C1 segment of cervical spinal cord (tissue), 14 donors: ENCODE data around the gene PDE6C.

Experiments used
- DNase-seq, 14 donors: peaks; one replicate each; lab custom pipeline; 2025; lab: John Stamatoyannopoulos, UW

Gene PDE6C

DNA sequence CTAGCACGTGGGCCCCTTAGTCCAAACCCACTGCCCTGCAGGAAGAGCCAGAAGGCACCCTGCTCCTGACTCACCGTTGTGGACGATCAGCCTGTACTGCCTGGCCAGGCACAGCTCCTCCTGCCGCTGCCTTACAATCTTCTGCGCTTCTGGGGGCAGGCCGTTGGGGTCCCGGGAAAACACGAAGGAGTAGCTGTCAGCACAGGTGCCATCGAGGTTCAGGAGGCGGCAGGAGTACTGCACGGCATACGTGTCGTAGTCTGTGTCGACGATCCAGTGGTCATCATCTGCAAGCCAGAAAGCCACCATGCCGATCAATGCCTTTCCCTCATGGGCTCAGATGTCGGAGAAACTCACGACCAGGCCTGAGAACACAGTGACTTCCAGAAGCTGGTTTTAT, 18.6 kb upstream of the PDE6C start:
- no peak for DNase-seq

DNA sequence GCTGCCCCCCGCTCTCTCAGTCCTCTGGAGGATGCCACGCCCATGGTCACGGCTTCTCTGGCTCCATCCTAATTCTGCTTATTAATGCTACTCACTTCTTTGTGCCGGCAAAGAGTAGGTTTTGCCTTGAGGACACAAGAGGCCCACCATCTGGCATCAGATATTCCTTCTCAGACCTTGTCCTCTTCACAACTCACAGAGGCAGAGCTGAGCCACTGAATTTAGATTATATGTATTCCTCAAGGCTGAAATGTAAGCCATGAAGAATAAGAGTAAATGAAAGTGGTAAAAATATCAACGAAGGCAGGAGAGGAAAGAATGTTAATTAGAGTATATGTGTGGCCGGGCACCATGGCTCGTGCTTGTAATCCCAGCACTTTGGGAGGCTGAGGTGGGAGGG, 17.8 kb upstream of the PDE6C start:
- no peak for DNase-seq

DNA sequence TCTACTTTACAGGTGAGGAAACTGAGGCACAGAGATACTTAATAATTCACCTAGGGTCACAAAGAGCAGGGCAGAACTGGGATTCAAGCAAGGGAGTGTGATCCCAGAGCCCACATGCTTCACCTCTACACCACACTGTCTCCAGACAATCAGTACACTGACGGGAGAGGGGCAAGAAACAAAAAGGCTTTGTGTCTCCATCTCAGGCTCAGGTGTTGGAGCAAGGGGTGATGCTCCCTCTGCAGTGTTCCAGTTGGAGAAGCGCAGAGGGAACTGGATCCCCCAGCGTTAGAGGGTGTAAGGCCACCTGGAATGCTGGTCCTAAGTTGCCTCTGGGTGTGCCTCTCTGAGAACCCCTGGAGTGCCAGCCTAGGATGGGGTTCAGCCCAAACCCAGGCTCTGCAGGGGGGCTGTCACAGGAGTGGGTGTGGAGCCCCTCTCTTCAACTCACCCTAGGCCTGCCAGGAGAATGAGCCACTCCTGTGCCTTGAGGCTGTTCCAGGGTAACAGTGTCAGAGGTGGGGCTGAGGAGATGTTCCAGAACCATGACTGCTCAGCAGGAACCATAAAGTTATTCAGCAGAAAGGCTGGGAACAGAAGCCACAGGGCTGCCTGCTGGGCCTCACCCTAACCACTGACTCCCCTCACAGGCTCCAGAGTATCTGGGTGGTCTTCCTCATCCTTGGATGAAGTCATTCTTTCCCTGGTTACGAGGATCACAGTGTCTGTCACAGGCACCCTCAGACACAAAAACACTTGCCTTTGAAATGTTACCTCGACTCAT, 16.8 kb upstream of the PDE6C start:
- no peak for DNase-seq

DNA sequence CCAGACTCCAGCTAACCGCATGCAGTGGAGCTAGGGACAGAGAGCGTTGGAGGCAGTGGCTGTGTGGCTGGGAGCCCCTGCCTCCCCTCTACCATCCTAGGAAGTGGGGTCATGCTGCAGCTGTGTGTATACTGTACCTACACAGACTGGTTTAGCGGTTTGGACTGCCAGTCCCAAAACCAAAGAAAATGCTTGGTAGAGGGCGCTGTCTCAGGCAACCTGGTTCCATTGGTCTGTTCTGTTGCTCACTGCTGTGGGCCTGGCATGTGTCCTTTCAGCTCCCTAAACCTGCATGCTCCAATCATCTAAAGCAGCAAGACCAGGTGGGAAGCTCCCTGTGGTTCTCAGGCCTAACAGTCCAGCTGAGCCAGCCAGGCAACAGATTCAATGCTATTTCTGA, 15.8 kb upstream of the PDE6C start:
- DNase-seq = no peak

DNA sequence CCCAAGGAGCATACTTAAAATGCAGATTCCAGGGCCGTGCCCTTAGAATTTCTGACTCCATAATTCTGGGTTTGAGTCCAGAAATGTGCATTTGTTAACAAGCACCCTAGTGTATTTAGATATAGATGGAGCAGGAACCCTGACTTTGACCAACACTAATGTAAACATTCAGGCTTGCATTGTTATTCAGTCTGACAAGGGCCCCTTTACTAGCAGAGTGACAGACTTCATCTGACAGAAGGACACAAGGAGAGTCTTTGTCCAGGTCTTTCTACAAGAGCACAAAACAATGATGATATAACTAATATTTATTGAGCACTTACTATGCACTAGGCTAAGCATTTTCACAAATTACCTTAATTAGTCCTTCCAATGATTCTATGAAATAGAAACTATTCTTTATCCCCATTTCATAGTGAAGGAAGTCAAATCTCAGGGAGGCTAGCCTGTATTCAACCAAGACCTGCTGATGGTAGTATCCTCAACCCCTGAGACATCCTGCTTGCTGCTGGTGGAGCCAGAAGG, 15.2 kb upstream of the PDE6C start:
- DNase-seq = no peak

DNA sequence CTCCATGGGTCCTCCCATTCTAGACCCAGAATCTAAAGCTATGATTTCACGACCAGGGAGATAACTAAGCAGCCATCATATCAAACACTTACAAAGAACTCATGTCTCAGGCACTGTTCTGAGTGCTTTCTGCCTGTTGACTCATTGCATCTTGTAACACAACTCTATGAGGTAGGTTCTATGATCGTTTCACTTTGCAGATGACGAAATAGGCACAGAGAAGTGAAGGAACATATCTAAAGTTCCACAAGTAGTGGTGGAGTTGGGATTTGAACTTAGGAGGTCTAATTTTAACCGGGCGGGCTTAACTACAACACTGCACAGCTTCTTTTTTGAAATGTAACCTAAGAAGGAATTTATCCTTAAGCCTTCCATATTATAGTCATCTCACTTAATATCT, 14.2 kb upstream of the PDE6C start:
- no peak for DNase-seq

DNA sequence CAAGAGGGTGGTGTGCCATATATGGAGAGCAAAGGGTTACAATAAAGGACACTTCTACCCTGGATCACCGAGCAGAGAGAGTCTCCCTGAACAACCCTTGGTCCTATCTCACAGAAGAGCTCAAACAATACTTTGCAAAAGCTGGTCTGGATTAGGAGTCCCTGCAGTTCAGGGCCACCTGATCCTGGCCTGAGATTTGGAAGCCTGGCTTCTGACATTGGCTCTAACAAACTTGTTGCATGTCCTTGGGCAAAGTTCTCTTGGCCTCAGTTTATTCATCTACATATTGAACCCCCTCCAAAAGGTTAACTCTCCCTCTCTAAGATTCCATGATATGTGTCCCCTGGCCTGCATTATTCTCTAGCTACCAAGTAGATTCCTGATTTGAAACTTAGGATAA, 13.0 kb upstream of the PDE6C start:
- no peak for DNase-seq

DNA sequence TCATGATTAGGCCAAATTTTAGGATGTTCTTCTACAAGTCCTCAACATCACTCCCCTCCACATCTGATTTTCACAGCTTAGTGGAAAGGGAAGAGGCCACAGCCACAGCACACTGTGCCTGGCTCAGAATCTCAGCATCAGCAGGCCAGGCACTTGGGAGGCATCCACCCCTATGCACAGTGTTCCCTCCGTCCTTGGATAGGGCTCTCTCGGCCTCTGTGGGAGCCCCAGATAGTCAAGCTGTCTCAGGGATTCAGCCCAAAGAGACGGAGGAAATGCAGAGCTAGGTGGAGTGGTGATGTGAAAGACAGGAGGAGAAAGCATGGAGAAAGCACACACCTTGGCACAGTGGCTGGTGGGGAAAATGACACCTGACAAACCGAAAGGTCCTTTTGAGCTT, 12.6 kb upstream of the PDE6C start:
- DNase-seq = no peak

DNA sequence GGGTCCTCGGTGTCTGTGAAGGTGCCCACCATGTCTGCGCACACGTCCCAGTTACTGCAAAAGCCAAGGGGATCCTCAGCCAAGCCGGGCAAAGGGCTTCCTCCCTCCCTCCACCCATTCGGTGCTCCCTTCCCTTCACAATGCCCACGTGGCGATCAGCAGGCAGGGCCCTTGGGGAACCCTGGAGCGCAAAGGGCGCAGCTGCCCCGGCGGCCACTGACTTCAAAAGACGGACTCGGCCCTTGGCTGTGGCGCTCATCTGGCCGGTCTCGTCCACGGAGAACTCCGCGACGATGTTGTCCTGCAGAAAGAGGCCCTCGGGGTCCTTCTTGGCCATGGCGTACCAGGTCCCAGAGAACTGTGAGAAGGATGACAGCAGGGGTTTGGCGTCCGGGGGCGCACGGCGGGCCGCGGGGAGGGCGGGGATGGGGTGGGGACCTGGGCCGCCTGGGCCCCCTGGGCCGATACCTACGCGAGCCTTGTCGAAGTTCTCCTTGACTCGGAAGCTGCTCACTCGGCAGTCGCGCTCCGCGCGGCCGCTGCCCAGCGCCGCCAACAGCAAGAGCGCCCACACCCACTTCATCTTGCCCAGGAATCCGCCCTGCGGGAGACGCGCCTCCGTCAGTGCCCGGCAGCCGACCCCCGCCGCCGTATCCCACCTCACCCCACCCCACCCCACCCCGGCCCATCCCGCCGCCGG, 11.7 kb upstream of the PDE6C start:
- no peak for DNase-seq

DNA sequence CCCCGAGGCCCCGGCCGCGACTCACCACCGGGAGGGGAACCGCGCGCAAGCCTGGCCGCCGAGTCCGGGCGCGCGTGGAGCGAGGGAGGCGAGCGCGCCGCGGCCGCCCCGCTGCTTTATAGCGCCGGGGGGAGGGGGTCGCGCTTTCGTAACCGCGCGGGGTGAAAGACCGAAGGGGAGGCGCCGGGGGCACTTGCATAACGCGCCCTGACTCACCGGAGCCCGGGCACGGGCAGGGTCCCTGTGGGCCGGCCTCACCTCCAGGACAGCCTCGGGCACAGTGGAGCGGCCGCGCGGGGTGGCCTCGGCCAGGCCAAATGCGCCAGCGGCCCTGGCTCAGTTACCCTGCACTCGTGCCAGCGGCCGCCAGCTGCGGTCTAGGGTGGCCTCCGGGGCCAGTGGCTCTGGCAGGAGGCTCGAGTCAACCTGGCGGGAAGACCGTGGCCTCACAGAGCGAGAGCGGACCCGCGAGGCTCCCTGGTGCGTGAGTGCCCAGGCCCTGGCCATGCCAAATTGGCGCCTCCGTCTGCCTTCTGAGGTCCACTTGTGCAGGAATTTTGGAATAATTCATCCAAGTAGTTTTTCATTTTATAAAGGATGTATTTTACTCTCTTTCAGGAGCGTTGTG, 11.1 kb upstream of the PDE6C start, which contains the start of gene RBP4:
Gene RBP4, minus strand, starts transcription at position 90 of the 628 bp plus-strand sequence. CDS start 207 bp downstream, outside the sequence.
- DNase-seq = no peak

DNA sequence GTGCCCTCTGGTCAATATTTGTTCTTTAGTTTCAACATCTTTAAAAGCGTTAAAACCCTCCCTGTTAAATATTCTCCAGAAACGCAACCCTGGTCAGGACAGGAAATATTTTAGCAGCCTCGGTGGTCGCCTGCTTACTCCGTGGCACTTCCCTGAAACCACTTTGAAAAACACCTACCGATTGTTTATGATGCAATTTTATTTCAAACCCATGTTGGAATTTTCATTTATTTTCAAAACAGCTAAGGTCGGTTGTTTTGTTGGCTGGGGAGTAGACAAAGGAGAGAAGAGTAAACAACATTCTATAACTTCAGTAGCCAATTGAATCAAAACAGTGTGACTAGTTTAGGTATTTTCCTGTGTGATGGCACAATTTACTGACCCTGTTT, 10.6 kb upstream of the PDE6C start:
- no peak for DNase-seq

DNA sequence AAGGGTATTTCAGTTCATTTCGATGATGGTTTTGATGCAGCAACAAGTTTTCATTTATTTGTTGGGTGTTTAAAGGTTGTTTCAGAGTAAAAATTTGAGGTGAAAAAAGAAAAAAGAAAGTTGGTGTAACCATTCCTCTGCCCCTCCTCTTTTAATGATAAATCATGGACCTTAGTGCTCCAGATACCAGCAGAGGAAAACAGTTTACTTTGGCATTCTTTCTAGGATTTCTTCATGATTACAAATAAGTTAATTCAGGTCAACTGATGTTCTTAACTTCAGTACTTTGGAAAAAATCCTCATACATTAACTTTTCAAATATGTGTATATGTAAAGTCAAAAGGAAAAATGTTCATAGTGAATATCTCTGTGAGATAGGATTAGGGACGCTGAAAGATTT, 9.3 kb upstream of the PDE6C start:
- DNase-seq = no peak

DNA sequence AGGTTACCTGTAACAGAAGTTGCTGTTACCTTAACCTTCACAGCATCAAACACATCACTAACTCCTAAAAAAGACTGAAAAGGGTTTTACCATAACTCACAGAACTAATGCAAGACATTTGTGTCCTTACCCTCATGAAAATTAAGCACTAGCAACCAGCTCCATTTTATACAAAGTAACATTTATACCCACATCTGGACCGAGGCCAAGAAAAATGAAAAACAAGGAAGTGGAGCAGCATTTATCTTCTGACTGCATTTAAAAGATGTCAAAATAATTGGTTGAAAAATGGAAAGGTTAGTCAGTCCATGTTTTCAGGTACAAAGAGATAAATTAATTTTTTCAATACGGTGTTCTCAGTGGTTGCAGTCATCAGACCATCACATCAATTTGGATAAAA, 8.2 kb upstream of the PDE6C start:
- no peak for DNase-seq

DNA sequence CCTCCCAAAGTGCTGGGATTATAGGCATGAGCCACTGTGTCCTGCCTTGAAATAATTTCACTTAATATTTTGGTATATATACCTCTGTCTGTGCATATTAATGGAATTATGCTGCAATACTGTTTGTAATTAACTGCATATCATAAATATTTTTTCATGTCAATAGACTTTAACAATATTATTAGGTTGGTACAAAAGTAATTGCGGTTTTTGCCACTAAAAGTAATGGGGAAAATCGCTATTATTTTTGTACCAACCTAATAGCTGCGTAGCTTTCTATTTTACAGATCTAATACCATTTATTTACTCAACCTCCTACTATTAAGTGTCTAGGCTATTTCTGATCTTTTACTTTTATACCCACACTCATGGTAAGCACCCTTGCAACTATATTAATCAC, 3.9 kb upstream of the PDE6C start:
- no peak for DNase-seq

DNA sequence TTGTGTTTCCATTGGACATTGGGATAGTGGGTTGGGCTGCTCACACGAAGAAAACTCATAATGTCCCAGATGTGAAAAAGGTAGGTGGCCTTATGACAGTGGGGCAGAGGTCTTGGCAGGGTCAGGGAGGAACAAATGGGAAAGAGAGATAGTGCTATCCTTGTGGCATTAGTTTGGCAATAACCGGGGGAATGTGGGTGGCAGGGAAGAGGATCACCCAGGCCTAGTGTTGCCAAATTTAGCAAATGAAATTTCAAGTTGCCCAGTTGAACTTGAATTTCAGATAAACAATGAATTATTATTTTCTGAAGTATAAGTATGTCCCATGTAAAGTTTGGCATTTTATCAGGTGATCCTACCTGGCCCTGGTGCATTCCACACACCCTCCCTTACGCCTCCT, 789 bp downstream of the PDE6C start:
- DNase-seq = no peak

DNA sequence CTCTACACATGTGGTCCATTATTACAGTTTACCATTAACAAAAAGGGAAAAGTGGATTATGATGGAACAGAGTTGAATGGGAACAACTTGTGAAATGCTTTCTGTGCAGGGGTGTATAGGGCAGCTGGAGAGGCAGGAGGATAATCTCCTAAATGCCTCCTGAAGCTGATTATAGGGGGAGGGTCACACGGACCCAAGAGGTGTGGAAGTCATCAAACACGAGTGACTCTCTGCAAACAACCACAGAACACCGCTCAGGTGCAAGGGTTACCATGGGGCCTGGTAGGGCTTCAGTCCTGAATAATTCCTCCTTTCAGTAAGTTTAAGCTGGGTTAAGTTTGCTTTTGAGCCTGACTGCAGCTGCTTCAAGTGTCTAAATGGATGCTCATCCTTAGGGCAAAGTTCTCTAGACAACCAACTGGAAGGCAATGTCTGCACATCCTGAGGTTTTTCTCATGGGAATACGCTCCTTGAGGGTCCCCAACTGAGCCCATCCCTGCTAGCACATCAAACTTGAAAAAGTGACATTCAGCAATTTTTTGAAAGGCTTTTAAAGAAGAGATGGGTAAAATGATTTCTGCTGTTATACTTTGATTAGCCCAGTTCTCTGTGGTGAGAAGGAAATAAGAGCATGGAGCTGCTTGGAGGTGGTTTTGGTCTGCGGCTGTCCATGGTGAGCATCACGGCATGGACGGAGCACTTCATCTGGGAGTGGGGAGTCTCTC, 1.9 kb downstream of the PDE6C start:
- DNase-seq = no peak

DNA sequence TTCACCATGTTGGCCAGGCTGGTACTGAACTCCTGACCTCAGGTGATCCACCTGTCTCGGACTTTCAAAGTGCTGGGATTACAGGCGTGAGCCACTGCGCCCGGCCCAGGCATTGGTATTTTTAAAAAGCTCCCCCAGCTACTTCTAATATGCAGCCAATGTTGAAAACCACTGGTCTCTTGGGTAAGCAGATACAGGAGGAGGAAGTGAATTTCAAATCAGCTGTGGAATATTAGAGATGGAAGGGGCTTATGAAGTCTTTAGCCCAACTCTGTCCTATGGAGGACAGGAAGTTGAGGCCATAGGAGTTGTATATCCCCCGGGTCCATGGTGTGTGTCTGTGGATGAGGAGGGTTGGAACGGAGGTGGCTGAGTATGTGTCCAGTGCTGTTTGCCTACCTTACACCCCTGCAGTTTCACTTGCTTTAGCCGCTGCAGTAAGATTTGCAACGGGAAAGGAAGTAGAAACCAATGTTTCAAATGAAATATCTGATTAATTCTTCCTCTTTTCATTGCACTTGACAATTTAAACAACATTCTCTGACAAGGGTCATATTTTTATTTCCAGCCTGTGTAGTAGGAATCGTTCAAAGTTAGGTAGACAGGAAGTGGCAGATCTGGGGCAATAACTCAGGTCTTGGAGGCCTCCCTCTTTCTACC, 3.4 kb downstream of the PDE6C start:
- no peak for DNase-seq

DNA sequence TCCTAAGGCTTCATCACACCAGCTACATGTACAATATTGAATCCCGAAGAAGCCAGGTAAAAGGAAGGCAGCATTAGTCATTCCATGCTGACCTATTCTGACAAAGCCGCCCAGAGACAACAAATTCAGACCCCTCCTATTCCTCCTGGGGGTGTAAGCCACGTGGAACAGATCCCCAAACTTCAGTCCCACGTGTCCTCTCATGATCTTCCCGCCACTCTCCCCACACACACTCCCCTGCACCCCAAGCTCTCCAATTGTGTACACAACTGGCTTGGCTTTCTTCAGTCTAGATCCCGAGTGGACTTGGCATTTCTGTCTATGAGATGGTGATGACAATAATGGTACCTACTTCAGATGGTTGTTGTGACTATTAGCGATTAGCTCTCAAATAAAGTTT, 8.6 kb downstream of the PDE6C start:
- DNase-seq = no peak

DNA sequence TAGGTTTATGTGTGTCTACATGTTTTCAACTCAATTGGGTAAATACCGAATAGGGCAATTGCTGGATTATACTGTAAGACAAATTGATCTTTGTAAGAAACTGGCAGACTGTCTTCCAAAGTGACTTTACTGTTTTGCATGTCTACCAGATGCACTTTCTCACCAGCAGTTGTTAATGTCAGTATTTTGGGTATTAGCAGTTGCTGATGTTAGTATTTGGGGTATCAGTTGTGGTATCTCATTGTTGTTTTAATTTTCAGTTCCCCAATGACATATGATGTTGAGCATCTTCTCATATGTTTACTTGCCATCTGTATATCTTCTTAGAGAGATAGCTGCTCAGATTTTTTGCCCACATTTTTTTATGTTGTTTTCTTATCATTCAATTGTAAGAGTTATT, 10.6 kb downstream of the PDE6C start:
- DNase-seq = no peak

DNA sequence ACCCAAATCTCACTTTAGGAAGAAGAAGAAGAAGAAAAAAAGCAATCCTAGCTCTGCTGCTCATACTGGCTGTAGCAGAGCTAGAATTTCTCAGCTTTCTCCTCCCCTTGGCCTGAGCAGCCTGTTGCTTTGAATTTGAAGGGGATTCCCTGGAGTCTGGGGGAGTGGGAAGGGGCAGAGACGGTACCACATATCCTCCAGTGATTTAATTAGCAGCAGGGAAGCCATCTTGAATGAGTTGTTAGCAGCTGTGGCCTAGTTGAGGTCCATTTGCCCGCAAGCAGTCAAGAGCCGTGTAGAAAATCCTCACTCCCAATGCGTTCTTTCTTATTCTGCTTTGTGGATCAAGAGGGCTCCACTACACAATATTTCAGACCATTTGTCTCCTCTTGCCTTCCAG, 16.5 kb downstream of the PDE6C start:
- no peak for DNase-seq

DNA sequence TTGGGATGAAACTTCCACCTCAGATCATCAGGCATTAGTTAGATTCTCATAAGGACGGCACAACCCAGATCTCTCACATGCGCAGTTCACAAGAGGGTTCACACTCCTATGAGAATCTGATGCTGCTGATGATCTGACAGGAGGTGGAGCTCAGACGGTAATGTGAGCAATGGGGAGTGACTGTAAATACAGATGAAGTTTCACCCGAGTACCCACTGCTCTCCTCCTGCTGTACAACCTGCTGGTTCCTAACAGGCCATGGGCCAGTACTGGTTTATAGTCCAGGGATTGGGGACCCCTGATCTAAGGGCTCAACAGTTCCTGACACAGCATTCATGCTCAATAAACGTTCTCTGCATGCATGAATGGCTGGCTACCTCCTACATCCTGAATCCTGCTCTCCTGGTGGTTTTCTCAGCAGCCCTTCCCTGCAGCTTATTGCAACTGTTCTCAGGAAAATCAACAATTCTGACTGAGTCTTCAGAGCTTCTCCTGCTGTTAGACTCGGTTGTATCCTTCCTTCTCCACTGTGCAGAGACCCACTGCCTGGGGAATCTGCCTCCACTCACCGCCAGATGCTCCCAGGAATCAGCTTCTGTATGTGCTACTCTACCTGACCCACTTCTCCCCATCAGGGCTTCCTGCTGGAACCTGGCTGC, 17.4 kb downstream of the PDE6C start:
- no peak for DNase-seq
